GM21447 (cell line): ENCODE data around the gene FUT8.

Source experiments
- ATAC-seq: cut with Tn5 transposase; IDR thresholded peaks from one replicate; pipeline ENCODE4 v1.9.1; 2021; ENCODE audit not compliant: unreplicated experiment

FUT8 gene

DNA sequence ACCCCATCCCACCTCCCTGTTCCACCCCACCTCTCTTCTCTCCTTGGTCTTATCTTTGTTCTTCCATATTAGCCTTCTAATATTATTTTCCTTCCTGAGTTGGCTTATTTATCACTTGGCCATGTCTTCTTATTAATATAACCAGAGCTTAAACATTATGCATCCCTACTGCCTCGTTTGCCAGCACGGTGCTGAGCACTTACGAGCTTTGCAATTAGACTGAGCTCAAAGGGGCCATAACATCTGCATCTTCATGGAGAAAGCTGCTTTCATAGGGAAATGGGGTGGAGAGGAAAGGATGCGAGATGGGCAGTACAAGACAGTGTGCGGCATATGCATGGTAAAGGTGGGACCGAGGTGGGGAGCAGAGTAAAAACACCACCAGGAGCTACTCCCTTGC, 342.8 kb downstream of the FUT8 start:
- no peak for ATAC-seq

- no peak for ATAC-seq
Observed at GRCh38 chr14:65756880-65757279, 344.4 kb downstream of the FUT8 start.

DNA sequence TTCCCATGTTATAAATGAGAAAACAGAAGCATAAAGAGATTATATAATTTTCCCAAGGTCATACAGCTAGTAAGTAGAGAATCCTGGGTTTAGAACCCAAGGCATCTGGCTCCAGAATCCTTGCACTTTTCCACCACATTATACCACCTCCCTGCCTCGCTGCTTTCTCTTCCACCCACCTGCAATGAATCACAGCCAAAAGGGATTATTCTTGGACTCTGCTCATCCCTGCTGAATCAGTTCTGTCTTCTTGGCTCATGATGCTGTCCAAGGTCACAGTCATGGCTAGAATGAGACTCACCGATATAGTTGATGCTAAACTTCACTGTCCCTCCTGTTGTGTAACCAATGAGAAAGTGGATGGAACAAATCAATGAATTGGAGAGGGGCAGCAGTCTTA, 356.6 kb downstream of the FUT8 start:
- ATAC-seq, result no peak

DNA sequence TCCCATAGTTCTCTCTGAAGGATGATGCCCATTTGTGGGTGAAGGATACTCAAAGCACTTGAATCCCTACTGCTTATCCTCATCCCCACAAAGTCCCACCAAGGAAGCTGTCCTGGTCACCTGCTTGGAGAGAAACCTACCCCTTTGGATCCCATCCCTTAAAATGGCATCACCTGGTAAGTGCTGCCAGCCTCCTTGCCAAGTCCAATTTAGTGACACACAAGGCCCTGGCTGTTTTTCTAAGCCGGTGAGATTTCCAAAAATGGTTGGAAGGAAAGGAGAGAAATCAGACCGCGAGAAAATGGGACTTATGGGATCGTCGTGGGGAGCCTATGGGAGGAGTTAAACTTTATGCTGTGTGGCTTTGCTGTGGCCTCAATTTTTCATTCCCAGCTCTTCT, 358.2 kb downstream of the FUT8 start:
- ATAC-seq, result no peak

- no peak for ATAC-seq
Observed at GRCh38 chr14:65771271-65771670, 358.7 kb downstream of the FUT8 start.

GRCh38 chr14:65772466-65772865, 359.9 kb downstream of the FUT8 start:
- ATAC-seq, result no peak

- ATAC-seq, result no peak
Observed at GRCh38 chr14:65772921-65773574, 360.5 kb downstream of the FUT8 start.

GRCh38 chr14:65774041-65774440, 361.5 kb downstream of the FUT8 start:
- no peak for ATAC-seq

GRCh38 chr14:65776193-65776852, 363.8 kb downstream of the FUT8 start:
- no peak for ATAC-seq

- no peak for ATAC-seq
Observed at GRCh38 chr14:65780566-65780965, 368.0 kb downstream of the FUT8 start.

DNA sequence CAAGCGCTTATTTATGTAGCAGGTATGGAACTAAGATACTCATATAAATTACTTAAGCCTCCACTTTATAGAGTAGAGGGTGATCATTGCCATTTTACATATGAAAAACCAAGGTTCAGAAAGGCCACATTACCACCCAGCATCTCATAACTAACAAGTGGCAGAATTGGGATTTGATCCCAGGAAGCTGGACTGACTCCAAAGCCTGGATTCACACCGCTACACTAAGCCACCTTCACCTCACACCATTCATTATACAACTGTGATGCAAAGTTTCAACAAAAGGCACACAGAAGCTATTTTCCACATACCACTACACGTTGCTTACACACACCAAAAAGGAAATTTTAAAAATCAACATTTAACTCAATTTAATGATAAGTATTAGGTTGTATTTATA, 370.6 kb downstream of the FUT8 start:
- ATAC-seq, result no peak

GRCh38 chr14:65783576-65783975, 371.0 kb downstream of the FUT8 start:
- no peak for ATAC-seq

DNA sequence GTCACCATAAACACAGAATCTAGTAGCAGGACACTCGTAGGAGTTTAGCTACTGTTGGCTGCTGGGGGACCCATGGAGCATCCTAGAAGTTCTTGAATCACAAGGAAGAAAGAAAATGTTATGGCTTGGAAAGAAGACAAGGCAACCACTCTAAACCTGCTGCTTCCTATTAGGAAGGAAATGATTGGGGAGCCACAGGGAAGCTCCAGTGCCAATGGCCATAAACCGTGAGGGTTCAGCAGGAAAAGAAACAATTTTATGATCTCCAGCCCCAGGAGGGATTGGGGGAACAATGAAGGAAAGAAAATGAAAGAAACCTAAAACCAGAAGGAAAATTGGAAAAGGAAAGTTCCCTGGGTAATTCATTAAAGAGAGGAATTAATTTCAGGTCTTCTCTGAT, 372.0 kb downstream of the FUT8 start:
- no peak for ATAC-seq

- no peak for ATAC-seq
Observed at GRCh38 chr14:65787461-65787860, 374.9 kb downstream of the FUT8 start.

DNA sequence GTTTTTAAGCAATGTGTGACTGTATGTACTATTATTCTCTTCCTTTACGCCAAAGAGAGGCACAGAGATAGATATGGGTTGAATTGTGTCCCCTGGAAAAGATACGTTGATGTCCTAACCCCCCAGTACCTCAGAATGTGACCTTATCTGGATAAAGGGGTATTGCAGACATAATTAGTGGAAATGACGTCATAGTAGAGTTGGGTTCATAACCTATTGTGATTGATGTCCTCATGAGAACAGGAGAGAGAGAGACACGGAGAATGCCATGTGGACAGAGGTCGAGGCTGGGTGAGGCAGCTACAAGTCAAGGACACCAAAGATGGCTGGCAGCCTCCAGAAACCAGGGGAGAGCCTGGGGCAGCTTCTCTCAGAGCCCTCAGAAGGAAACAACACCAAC, 376.3 kb downstream of the FUT8 start:
- no peak for ATAC-seq

GRCh38 chr14:65789363-65789762, 376.8 kb downstream of the FUT8 start:
- no peak for ATAC-seq

DNA sequence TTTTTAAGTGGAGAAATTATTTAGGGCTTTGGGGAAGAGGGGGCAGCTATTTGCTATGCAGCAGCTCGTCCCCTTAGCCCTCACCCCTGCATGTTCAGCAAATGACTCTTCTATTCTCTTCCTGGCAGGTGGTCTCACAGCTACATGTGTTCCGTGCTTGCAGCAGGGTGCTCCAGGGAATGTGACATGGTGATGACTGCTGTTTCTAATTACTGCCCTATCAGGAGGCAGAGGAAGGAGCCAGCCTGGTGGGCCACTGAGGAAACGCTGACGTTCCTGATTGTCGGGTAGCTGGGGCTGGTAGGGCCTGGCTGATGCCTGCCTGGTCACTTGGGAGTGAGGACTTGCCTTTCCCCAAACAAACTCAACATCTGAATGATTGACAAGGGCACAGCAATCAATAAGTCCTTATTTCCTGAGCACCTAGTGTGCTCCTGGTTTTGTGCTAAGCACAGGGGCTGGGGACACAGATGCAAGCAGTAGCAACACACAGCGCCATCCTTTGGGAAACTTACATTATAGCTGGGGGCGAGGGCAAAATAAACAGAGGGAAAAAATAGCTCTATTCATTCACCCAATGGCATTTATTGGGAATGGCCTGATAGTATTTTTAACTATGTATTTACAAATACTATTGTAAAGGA, 377.8 kb downstream of the FUT8 start:
- ATAC-seq, result no peak

DNA sequence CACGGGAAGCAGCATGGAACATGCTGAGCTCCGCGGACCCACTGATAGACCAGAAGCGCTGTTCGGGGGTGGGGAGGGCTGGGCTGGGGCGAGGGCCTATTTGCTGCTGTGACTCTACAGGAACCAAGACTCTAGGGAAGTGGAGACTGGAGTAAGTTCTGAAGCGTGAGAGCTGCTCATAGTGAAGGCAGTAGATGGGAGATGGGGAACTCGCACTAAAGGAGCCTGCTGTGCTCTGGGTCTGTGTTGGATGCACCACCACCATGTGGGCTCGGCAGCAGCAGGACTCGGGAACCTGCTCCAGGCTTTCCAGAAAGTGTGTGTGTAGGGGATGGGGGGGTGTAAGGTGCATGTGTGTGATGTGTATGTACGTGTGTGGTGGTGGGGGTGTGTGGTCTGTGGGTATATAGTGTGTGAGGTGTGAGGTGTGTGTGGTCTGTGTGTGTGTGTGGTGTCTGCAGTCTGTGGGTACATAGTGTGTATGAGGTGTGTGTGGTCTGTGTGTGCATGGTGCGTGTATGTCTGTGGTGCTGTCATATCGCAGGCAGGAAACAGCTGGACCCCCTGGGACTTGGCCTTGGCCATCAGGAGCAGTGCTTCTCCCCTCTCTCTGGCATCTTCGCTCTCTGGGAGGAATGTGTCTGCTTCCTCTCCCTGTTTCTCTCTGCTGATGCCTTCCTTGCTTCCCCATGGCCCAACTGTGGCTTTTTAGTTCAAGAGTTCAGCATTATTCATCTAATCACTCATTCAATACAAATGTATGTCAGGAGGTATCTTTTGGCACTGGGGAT, 378.9 kb downstream of the FUT8 start:
- ATAC-seq, result no peak

DNA sequence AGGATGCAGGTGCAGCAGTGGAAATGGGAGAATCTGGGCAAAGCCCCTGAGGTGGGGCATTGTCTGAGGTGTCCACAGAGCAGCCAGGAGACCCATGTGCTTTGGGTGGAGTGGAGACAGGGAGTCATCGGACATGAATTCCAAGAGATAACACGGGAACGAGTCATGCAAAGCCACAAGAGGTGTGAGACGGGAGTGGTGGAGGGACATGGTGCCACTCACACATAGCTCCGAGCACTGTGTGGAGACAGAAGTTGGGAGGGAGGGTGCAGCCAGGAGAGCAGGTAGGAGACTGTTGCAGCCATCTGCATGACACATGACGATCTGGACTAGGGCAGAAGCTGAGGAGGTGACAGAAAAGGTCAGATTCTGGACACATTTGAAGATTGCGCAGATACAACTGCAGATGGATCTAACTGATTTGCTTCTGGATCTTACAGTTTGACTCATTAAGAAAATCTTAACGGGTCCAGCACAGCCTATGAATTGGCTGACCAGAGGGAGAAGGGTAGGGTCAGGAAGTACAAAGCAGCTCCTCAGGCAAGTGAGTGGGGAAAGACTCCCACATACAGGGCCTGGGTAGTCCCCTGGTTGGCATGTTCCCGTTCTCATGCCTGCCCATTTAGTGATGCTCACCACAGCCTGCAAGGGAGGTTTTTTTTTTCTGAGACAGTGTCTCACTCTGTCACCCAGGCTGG, 379.8 kb downstream of the FUT8 start:
- ATAC-seq, result no peak
